SKM-1 treated with dmso at 0.1 percent for 144 hours (cell line): ENCODE results near the gene EFNA5.
"Not testable (repeated sequence)": the region's sequence is repeated elsewhere in the genome, so short reads cannot be mapped to it uniquely, and the experiment has no call there.

Experiments
- DNase-seq: peaks from one replicate; lab custom pipeline; 2025; ENCODE audit not compliant: unreplicated experiment; lab: John Stamatoyannopoulos, UW

EFNA5 gene

GRCh38 chr5:107437154-107437553, 233.6 kb downstream of the EFNA5 start:
- DNase-seq, result no peak

DNA sequence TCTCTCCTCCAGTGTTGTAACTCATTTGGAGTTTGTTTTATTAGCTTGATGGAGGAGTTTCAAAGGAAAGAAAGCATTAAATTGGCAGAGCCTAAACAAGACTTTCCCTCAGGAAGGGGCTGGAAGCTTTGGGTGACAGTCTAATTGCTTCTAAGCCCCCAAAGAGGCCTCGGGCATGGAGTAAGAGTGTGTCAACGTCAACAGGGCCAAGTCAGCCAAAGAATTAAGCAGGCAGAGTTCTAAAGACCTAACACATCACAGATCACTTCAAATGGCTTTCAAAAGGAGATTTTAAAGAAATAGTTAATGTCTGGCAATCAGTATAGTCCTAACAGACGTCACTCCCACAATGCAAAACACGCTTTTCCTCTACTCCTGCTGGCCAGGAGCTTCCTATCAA, 234.5 kb downstream of the EFNA5 start:
- no peak for DNase-seq

DNA sequence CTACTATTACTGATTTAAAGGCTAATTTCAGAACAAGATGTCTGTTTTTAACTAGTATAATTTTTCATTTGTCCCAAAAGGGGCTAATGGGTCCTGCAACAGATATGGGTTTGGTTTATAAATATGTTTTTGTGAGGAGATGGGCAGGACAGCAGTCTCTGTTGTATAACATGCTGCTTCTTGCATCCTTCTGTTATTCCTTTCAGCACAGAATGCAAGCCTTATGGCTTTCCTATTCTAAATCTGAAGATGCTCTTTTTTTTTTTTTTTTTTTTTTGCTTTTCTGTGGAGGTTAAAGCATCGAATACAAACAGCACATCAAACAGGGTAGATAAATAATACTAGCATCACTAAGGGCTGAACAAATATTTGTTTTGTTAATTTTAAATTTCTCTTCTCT, 235.7 kb downstream of the EFNA5 start:
- no peak for DNase-seq

- DNase-seq, result not testable (repeated sequence)
Observed at GRCh38 chr5:107433646-107434045, 237.1 kb downstream of the EFNA5 start.

DNA sequence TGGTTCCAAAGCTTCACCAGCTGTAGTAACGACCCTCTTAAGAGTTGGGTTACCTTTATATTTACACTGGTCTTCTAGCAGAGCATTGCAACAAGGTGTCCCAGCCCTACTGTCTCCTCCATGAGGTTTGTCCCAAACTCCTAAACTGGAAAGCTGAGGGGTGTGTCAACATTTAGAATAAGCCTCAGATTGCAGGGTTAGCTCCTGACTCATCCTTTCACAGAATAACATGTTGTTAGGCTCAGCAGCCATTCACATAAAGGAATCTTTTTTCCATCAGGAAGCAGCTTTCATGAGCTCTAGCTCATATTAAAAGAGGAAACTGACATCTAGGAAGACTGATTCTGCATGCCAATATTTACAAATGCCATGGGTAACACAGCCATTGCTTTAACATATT, 238.7 kb downstream of the EFNA5 start:
- no peak for DNase-seq

DNA sequence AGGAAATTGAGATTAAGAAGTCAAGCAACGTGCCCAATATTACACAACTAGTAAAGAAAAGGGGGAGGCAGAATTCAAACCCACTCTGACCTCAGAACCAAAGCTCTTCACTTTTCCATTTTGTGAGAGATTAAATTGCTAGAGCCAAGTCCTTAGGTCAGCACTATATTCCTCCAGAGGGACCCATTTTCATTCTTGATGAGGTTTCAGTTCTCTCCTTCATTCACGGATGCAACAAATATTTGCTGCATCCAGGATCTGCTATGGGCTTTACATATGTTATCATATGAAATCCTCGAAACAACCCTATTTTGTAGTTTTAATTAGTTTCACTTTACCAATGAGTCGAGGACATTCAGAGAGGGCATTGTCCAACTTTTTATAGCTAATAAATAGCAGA, 239.2 kb downstream of the EFNA5 start:
- DNase-seq, result no peak

GRCh38 chr5:107430071-107430625, 240.6 kb downstream of the EFNA5 start:
- no peak for DNase-seq

DNA sequence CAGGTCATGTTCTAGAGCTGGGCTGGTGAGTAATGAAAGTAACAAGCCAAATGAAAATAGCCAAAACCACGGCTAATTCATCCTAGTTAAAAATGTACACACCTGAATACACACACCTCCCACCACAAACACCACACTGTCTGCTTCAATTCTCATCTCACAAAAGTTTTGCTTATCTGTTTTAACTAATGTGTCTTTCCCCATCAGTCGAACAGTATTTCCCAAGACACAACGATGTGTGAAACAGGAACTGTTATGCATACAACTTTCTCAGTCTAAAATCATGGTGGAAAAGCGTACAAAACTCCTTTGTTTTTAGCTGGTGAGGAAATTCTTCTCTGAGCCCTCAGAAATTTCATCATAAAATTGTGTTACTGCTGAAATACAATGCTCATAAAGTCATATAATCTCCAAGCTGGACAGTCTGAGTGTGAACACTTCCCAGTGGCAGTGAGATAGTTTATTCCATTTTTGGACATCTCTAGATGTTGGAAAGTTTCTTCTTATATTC, 242.4 kb downstream of the EFNA5 start:
- peak; percentile 10 for DNase-seq

- DNase-seq, result no peak
Observed at GRCh38 chr5:107426872-107427271, 243.9 kb downstream of the EFNA5 start.

- DNase-seq, result no peak
Observed at GRCh38 chr5:107426209-107426608, 244.5 kb downstream of the EFNA5 start.

DNA sequence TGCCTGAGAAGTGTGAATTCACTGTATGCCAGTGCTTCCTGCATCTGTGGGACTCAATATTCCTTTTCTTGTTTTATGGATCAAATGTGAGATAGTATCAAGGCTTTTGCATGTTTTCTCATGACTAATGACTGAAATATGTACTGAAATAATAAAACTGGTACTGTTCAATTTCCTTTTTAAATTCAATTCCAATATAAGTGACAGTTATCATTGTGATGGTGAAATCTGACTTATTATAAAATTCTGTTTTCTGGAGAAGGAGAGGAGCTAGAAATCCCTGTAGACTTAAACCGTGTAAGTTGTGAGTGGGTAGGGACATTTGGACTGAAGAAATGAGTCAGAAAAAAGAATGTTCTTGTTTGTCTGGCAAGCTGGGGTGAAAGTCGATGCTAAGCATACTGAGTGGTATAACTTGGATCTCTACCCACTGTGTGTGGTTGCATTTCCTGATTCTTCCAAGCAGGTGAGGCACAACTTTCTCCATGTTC, 245.2 kb downstream of the EFNA5 start:
- DNase-seq, result no peak

- no peak for DNase-seq
Observed at GRCh38 chr5:107424491-107424890, 246.2 kb downstream of the EFNA5 start.

DNA sequence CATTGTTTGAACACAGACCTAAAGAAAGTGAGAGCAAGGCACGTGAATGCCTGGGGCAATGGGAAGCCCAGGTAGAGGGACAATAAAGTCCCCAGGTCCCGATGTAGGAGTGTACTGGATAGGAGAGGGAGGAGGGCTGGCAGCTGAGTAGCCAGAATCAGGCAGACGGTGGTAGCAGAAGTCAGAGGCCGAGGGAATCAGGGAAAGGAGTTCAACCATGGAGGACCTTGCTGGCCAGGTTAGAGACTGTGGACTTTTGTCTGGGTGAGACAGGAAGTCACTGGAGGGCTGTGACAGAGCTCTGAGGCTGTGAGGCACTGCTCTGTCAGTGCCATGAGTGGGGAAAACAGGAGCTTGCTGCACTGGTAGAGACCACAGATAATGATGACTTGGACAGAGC, 248.2 kb downstream of the EFNA5 start:
- no peak for DNase-seq

GRCh38 chr5:107419498-107419897, 251.2 kb downstream of the EFNA5 start:
- no peak for DNase-seq

- DNase-seq, result no peak
Observed at GRCh38 chr5:107418902-107419301, 251.8 kb downstream of the EFNA5 start.

- DNase-seq, result no peak
Observed at GRCh38 chr5:107418071-107418470, 252.7 kb downstream of the EFNA5 start.

DNA sequence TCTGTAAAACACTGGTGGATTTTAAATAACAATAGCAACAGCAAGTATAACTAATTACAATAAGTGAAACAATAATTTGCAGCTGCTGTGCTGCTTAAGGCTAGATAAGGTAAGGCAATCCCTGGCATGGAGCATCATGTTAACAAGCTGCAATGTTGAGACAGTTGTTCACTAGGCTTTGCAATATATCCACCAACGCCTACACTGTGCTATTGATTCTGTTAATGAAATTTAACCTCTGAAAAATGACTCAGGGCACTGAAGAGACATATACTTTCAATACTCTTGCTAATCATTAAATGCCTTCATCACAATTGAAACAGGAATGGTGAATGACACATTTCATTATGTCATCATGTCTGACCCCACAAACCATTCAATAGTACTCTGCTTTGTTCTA, 255.0 kb downstream of the EFNA5 start:
- no peak for DNase-seq

DNA sequence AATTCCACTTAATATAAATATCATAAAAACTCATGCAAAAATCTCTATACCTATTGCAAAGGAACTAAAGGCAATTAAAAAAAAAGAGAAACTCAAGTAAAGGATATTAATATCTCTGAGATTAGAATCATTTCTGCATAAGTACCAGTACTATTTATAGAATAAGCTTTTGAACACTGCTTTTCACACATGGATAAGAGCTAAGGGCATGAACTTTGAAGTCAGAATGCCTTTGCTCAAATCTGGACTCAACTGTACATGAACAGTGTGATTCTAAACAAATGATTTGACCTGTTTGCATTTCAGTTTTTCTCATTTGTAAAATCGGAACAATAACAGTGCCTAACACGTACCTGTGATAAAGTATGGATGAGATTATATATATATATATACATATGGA, 255.9 kb downstream of the EFNA5 start:
- DNase-seq, result no peak

DNA sequence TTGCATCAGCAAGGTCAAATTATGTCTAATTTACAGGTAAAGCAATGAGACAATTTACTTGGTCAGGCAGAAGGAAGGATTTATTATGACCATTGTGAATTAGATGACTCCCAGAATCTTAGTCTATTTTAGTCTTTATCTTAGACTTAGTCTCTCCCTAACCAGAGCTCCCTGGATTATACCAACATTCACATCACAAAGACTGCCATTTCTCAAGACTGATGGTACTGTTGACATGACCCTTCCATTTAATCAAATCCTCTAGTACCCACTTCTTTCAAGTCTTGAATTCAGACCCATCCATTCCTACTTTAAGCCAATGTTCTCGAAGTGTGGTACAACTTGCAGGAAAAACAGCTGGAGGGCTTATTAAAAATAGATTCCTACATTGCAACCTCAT, 257.0 kb downstream of the EFNA5 start:
- DNase-seq, result no peak

GRCh38 chr5:107408564-107408963, 262.2 kb downstream of the EFNA5 start:
- DNase-seq, result no peak

- DNase-seq, result no peak
Observed at GRCh38 chr5:107407713-107408298, 262.9 kb downstream of the EFNA5 start.

DNA sequence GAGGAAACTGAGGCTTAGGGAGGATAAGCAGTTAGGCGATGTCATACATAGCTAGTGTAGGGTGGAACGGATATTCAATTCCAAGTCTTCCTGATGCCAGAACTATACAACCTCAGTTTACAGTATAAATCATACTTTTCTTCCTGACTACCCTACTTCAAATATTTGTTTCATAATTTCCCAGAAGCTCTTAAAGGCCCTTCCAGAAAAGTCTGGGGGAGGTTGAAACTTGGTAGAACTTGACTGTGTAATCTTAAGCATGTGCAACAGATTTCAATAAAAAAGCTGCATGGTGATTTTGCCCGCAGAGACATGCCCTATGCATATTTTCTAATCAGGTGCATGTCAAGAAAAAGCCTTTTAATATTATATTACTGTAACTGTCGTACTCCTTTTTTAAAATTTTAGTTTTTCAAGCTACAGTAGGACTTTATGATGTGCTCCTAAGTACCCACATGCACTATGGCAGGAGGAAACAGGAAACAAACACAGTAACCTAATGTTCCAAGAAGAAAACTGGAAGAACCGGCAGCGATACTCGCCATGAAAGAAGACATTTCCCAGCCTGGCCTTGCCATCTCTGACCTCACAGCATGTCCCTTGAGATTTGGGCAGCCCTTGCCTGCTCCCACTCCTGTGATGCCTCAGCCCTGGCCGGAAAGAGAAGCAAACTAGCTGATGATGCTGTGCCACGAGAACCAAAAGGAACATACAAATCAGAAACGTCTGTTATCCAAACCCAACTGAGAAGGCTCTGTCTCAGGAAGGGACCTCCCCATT, 266.0 kb downstream of the EFNA5 start:
- DNase-seq, result no peak
